ENCODE data around the gene RNF208. TPM values are rescaled to one million over a fixed set of nuclear protein-coding genes. Genes with fewer than 3 reads are reported as not detected.

Gene RNF208
- total RNA-seq, 1 experiment from 2014 or later = not detected

DNA sequence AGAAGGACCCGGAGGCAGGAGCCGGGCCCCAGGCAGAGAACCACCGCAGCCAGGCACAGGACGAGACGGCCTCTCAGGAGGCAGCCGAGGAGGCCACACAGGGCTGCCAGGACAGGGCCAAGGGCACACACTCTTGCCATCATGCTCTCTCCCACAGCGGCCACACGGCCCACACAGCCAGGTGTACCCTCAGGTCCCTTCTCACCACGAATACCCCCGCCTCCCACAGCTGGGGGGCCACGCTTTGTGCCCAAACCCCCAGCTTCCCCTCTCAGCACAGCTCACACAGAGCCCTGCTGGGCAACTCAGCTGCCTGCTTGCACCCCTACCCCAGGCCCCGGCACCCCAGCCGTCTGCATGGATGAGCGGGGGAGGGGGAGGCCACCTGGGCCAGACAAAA, 28.3 kb downstream of the RNF208 start:
- DNase-seq (ENCODE audit: low read depth) = no peak

GRCh38 chr9:137192859-137193258, 29.2 kb downstream of the RNF208 start:
- DNase-seq (ENCODE audit: low read depth) = no peak

DNA sequence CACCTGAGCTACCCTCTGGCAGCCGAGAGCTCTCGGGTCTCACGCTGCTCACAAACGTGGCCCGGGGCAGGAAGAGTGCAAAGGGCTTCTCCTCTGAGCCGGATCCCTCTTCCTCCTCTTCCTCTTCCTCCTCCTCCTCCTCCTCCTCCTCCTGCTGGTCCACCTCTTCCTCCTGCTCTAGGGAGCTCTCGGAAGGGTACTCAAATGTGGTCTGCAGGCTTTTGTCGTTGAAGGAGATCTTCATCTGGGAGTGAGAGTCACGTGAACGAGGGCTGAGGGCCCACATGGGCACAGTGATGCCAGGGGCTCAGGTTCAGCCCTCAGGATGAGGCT, 29.6 kb downstream of the RNF208 start:
- no peak for DNase-seq (ENCODE audit: low read depth)

DNA sequence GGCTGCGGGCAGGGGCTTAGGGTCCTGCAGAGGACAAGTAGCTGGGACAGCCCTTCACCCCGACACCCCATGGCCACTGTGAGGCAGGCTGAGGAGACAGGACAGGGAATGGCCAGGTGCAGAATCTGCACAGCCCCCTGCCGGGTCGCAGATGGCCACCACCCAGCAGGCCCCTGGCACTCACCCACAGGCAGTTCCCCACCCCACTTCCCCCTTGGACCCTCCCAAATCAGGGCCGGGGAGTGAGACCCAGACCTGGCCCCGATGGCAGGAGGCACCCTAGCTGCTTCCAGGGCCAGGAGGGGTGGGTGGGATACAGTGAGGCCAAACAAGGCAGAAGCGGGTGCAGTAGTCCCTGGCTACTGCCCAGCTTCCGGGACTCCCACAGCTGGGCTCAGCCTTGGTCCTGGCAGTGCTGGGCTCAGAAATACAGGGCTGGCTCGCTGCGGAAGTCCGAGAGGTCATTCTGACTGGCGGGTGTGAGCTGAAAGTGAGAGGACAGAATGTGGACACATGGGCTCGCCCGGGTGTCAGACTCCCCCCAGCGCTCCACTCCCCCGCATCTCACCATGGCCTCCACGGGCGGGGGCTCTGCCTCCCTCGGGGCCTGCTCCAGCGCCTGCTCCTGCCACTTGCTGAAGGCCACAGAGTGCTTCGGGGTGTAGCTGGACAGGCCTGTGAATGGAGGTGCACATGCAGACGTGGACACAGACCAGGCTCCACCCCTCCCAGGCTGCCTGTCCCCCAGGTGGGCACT, 30.2 kb downstream of the RNF208 start:
- no peak for DNase-seq (ENCODE audit: low read depth)

- no peak for DNase-seq (ENCODE audit: low read depth)
Observed at GRCh38 chr9:137191245-137191644, 30.8 kb downstream of the RNF208 start.

DNA sequence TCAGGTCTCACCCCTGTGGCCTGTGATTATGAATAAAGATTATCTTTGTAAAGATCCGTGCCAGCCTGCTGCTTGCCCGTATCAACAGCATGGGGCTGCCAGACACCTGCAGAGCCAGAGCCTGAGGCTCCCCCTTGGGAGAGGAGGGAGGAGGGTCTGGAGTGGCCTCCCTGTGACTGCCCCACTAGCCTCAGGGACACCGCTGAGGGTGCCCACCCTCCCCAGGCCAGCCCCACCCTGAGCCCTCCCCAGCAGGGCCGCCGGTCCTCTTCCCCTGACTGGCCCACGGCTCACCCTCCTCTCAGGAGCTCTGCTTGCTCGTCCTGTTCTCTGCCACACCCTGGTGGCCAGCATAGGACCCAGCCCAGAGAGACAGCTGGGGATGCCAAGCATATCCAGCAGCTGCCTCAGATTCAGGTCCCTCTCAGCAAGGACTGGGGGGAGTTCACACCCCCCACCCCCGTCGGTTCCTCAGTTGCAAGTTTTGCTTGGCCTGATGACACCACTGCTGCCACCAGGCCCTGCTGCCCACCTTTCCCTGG, 31.7 kb downstream of the RNF208 start:
- DNase-seq (ENCODE audit: low read depth) = no peak

GRCh38 chr9:137189297-137190295, 32.4 kb downstream of the RNF208 start:
- no peak for DNase-seq (ENCODE audit: low read depth)

- DNase-seq (ENCODE audit: low read depth) = peak; percentile 93
Observed at GRCh38 chr9:137188490-137189296, 33.3 kb downstream of the RNF208 start, which contains the start of the genes ANAPC2 and SSNA1. TSS of gene ANAPC2 (minus strand) at chr9:137188560. CDS start at chr9:137188532, 28 bp downstream. TSS of gene SSNA1 (plus strand) at chr9:137188676. CDS start at chr9:137188727, 51 bp downstream.

- no peak for DNase-seq (ENCODE audit: low read depth)
Observed at GRCh38 chr9:137188086-137188489, 34.0 kb downstream of the RNF208 start.

GRCh38 chr9:137187386-137187785, 34.7 kb downstream of the RNF208 start:
- DNase-seq (ENCODE audit: low read depth) = no peak

- no peak for DNase-seq (ENCODE audit: low read depth)
Observed at GRCh38 chr9:137186385-137186784, 35.7 kb downstream of the RNF208 start.

GRCh38 chr9:137185921-137186320, 36.1 kb downstream of the RNF208 start:
- no peak for DNase-seq (ENCODE audit: low read depth)

DNA sequence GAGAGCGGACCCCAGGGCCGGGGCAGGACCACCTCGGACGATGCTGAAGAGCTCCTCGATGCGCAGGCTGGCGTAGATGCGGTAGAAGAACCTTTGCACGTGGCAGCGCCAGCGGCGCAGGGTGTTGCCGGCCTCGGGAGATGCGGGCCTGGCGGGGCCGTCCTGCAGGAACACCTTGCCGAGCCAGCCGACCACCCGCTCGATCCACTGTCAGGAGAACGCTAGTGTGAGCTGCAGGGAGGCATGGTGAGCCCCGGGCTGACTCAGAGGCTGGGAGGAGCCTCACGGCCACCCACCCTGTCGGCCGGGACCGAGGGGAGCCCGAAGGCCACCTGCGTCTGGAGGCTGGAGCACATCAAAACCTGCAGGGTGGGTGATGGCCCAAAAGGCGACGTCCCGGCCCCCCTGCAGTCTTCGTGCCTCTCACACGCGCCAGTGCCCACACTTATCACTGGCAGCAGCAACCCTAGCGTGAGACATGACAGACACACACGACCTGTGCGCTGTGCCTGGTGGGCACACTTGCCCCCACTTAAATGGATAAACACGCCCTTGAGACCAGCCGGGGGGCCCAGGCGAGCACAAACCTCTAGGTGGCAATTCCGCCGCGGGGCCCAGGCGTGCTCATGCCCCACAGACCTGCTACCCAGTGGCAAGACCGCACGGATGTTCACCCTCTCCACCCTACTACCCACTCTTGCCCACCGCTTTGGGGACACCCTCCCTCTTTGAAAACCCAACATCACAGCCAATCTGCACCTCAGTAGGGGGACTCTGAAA, 37.0 kb downstream of the RNF208 start:
- no peak for DNase-seq (ENCODE audit: low read depth)

DNA sequence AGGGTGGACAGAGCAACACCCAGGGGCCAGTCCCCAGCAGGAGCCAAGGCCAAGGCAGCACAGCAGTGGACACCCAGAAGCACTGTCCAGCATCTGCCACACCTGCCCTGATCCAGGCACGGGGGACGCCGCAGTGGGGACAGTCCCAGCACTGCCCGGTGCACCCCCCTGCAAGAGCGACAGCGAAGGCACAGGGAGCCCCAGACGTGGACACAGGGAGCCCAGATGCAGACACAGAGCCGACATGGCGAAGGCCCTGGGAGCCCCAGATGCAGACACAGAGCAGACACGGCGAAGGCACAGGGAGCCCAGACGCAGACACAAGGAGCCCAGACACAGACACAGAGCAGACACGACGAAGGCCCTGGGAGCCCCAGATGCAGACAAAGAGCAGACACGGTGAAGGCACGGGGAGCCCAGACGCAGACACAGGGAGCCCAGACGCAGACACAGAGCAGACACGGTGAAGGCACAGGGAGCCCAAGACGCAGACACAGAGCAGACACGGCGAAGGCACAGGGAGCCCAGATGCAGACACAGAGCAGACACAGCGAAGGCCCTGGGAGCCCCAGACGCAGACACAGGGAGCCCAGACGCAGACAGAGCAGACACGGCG, 38.0 kb downstream of the RNF208 start:
- no peak for DNase-seq (ENCODE audit: low read depth)

GRCh38 chr9:137182836-137183235, 39.2 kb downstream of the RNF208 start:
- DNase-seq (ENCODE audit: low read depth) = no peak

DNA sequence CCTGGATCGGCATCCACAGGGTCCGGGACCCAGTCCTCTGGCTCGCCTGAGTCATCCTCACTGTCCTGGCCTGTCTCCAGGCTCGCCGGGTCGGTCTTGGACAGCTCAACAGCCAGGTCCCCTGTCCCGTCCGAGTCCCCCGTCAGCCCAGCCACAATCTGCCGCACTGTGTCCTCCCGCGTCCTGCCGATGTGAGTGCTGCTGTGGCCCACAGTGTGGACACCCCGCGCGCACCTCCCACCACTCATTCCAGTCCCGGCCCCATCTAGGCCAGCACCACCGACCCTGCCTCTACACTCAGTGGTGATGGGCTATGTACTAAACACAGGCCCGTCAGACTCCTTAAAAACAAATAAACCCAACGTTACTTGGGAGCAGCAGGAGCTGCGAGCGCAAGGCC, 40.4 kb downstream of the RNF208 start:
- no peak for DNase-seq (ENCODE audit: low read depth)

DNA sequence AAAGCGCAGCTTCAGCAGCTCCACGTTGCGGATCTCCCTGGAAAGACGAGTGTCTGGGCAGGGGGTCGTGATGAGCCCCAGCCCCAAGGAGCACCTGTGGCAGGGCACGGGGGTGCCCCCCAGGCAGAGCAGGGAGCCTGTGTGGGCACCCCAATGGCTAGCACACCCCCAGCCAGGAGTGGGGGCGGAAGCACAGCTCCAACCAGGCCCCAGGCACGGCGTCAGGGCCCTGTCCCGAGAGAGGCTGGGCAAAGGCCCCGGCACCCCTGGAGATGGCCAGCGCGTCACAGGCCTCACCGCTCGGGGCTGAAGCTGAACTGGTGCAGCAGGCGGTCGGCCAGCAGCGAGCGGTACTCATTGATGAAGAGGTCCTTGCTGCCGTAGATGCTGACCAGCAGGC, 41.5 kb downstream of the RNF208 start:
- DNase-seq (ENCODE audit: low read depth) = no peak

- DNase-seq (ENCODE audit: low read depth) = no peak
Observed at GRCh38 chr9:137179761-137180160, 42.3 kb downstream of the RNF208 start.

GRCh38 chr9:137178939-137179630, 43.0 kb downstream of the RNF208 start:
- DNase-seq (ENCODE audit: low read depth) = no peak
